Gastrocnemius medialis (tissue), 4 donors: ENCODE data around the gene MYEF2.

Experiments
- POLR2A ChIP-seq, 2 donors: fragments of 450-650 bp; IDR thresholded peaks; one replicate each; pipeline ENCODE4 v1.6.1; 2017; ENCODE audit warnings: antibody characterized with exemption in 2 of 2, mild to moderate bottlenecking in 2 of 2, moderate library complexity in 2 of 2
- TF ChIP-seq, protein P1 (sequence below), 5 experiments: fragments of 450-650 bp in 3 of 5; fragments of 200-600 bp in 2 of 5; sonication (generic) in 2 of 5; IDR thresholded peaks in 4 of 5; conservative IDR thresholded peaks in 1 of 5; 1 replicate in 4 of 5; 2 replicates in 1 of 5; pipeline ENCODE4 v1.5.1; 2016 to 2019; ENCODE audit warnings: antibody characterized with exemption in 5 of 5, mild to moderate bottlenecking in 3 of 5, moderate library complexity in 3 of 5

DNA sequence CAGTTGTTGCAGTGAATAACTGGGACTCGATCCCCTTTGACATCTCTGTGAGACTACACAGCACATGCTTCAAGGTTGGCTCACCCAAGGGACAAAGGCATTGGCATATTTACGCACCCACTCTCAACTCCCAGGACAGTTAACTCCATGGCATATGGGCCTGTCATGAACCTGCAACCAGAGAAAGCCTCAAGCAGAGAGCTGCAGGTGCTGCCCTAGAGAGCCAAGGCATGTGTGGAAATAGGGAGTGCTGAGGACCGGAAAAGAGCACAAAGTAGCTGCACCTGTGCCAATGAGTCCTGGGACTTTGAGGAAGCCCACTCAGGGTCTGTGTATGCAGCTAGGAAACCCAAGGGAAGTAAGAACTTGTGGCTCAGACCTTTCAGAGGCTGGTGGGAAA, 90.3 kb downstream of the MYEF2 start:
- TF ChIP-seq, protein P1, sequence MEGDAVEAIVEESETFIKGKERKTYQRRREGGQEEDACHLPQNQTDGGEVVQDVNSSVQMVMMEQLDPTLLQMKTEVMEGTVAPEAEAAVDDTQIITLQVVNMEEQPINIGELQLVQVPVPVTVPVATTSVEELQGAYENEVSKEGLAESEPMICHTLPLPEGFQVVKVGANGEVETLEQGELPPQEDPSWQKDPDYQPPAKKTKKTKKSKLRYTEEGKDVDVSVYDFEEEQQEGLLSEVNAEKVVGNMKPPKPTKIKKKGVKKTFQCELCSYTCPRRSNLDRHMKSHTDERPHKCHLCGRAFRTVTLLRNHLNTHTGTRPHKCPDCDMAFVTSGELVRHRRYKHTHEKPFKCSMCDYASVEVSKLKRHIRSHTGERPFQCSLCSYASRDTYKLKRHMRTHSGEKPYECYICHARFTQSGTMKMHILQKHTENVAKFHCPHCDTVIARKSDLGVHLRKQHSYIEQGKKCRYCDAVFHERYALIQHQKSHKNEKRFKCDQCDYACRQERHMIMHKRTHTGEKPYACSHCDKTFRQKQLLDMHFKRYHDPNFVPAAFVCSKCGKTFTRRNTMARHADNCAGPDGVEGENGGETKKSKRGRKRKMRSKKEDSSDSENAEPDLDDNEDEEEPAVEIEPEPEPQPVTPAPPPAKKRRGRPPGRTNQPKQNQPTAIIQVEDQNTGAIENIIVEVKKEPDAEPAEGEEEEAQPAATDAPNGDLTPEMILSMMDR (IDR thresholded peaks at IDR 0.05 in 4 of 5, conservative IDR thresholded peaks at IDR 0.05 in 1 of 5) = no peak
- TF ChIP-seq POLR2A (IDR thresholded peaks at IDR 0.05) = no peak
